HG02885 (cell line): Measurements from ENCODE around the gene CTNND2.
"Not testable (repeated sequence)": the region's sequence is repeated elsewhere in the genome, so short reads cannot be mapped to it uniquely, and the experiment has no call there.

Experiments used
- ATAC-seq: cut with Tn5 transposase; IDR thresholded peaks from one replicate; pipeline ENCODE4 v1.9.1; 2021; ENCODE audit warnings: mild to moderate bottlenecking; ENCODE audit not compliant: unreplicated experiment, poor library complexity

The CTNND2 gene

GRCh38 chr5:11415751-11416150 lies 488.5 kb downstream of the CTNND2 start:
- no peak for ATAC-seq

- not testable (repeated sequence) for ATAC-seq
Measured at GRCh38 chr5:11414732-11415131, 489.5 kb downstream of the CTNND2 start.

- no peak for ATAC-seq
Measured at GRCh38 chr5:11411621-11412020, 492.6 kb downstream of the CTNND2 start.

GRCh38 chr5:11407556-11408145 lies 496.6 kb downstream of the CTNND2 start:
- no peak for ATAC-seq

- no peak for ATAC-seq
Measured at GRCh38 chr5:11400316-11400715, 503.9 kb downstream of the CTNND2 start.

GRCh38 chr5:11398728-11399127 lies 505.5 kb downstream of the CTNND2 start:
- no peak for ATAC-seq

- ATAC-seq: no peak
Measured at GRCh38 chr5:11397549-11397948, 506.7 kb downstream of the CTNND2 start.

- ATAC-seq: no peak
Measured at GRCh38 chr5:11396917-11397316, 507.3 kb downstream of the CTNND2 start.

- ATAC-seq: no peak
Measured at GRCh38 chr5:11394933-11395332, 509.3 kb downstream of the CTNND2 start.

GRCh38 chr5:11390291-11390767 lies 513.9 kb downstream of the CTNND2 start:
- no peak for ATAC-seq

GRCh38 chr5:11387382-11387781 lies 516.9 kb downstream of the CTNND2 start:
- ATAC-seq: no peak

- no peak for ATAC-seq
Measured at GRCh38 chr5:11386398-11386797, 517.8 kb downstream of the CTNND2 start.

GRCh38 chr5:11385901-11386293 lies 518.3 kb downstream of the CTNND2 start:
- ATAC-seq: no peak

- no peak for ATAC-seq
Measured at GRCh38 chr5:11385251-11385900, 518.9 kb downstream of the CTNND2 start.

GRCh38 chr5:11384441-11385250 lies 519.6 kb downstream of the CTNND2 start:
- peak; percentile 36 for ATAC-seq

GRCh38 chr5:11383506-11384095 lies 520.6 kb downstream of the CTNND2 start:
- ATAC-seq: no peak

- no peak for ATAC-seq
Measured at GRCh38 chr5:11378461-11378860, 525.8 kb downstream of the CTNND2 start.

GRCh38 chr5:11377896-11378295 lies 526.4 kb downstream of the CTNND2 start:
- no peak for ATAC-seq

- ATAC-seq: no peak
Measured at GRCh38 chr5:11372191-11372590, 532.1 kb downstream of the CTNND2 start.

GRCh38 chr5:11371021-11371420 lies 533.2 kb downstream of the CTNND2 start:
- no peak for ATAC-seq

GRCh38 chr5:11364531-11364930 lies 539.7 kb downstream of the CTNND2 start:
- no peak for ATAC-seq
